Peyer's patch (tissue), 4 donors: ENCODE results near the gene ZC3H18.

Experiments used
- POLR2A ChIP-seq, 2 donors: fragments of 450-650 bp; IDR thresholded peaks; one replicate each; pipeline ENCODE4 v1.5.1; 2017; ENCODE audit warnings: antibody characterized with exemption in 2 of 2, mild to moderate bottlenecking in 2 of 2, moderate library complexity in 2 of 2
- TF ChIP-seq, protein P1 (sequence below), 6 experiments: fragments of 450-650 bp in 4 of 6; fragments of 200-600 bp in 2 of 6; sonication (generic) in 1 of 6; IDR thresholded peaks; one replicate each; pipeline ENCODE4 v1.5.1; 2017 to 2019; ENCODE audit warnings: antibody characterized with exemption in 6 of 6, mild to moderate bottlenecking in 3 of 6, moderate library complexity in 1 of 6

GRCh38 chr16:88636488-88637265 is 66.5 kb downstream of the ZC3H18 start:
- TF ChIP-seq, protein P1, sequence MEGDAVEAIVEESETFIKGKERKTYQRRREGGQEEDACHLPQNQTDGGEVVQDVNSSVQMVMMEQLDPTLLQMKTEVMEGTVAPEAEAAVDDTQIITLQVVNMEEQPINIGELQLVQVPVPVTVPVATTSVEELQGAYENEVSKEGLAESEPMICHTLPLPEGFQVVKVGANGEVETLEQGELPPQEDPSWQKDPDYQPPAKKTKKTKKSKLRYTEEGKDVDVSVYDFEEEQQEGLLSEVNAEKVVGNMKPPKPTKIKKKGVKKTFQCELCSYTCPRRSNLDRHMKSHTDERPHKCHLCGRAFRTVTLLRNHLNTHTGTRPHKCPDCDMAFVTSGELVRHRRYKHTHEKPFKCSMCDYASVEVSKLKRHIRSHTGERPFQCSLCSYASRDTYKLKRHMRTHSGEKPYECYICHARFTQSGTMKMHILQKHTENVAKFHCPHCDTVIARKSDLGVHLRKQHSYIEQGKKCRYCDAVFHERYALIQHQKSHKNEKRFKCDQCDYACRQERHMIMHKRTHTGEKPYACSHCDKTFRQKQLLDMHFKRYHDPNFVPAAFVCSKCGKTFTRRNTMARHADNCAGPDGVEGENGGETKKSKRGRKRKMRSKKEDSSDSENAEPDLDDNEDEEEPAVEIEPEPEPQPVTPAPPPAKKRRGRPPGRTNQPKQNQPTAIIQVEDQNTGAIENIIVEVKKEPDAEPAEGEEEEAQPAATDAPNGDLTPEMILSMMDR (IDR thresholded peaks at IDR 0.05) = no peak
- TF ChIP-seq POLR2A (IDR thresholded peaks at IDR 0.05) = no peak
